Neuronal stem cell (in vitro differentiated cells): ENCODE results near the gene SPTBN5.

Experiments
- DNase-seq: peaks from one replicate; pipeline ENCODE4 v3.0.0-alpha.2; 2013; ENCODE audit warnings: low spot score
- H2AFZ ChIP-seq: one replicate; pipeline ENCODE4 v1.6.1; 2013; ENCODE audit warnings: mild to moderate bottlenecking, low read length, inconsistent platforms
- H2AK5ac ChIP-seq: 2 replicates; pipeline ENCODE4 v1.6.1; 2013; ENCODE audit warnings: low read depth, mild to moderate bottlenecking, inconsistent platforms, low read length, moderate library complexity, mixed read lengths
- H2BK120ac ChIP-seq: 2 replicates; pipeline ENCODE4 v1.6.1; 2013; ENCODE audit warnings: low read depth, mild to moderate bottlenecking, inconsistent platforms, low read length, moderate library complexity, mixed read lengths
- H2BK12ac ChIP-seq: one replicate; pipeline ENCODE4 v1.6.1; 2013; ENCODE audit warnings: low read length, inconsistent platforms
- H2BK15ac ChIP-seq: 2 replicates; pipeline ENCODE4 v1.6.1; 2013; ENCODE audit warnings: mild to moderate bottlenecking, low read length, inconsistent platforms, mixed read lengths
- H2BK5ac ChIP-seq: one replicate; pipeline ENCODE4 v1.6.1; 2013; ENCODE audit warnings: inconsistent platforms, mild to moderate bottlenecking, low read length, moderate library complexity
- H3K14ac ChIP-seq: one replicate; pipeline ENCODE4 v1.6.1; 2013; ENCODE audit warnings: low read length, inconsistent platforms
- H3K18ac ChIP-seq: 2 replicates; pipeline ENCODE4 v1.6.1; 2013; ENCODE audit warnings: low read length, inconsistent platforms
- H3K23ac ChIP-seq: 2 replicates; pipeline ENCODE4 v1.6.1; 2013; ENCODE audit warnings: low read depth, mild to moderate bottlenecking, mixed read lengths, low read length, inconsistent platforms; ENCODE audit not compliant: poor library complexity
- H3K27ac ChIP-seq: replicated peaks from 3 replicates; pipeline ENCODE4 v1.5.1; 2013; ENCODE audit warnings: low read length, inconsistent platforms
- H3K27me3 ChIP-seq, 3 experiments: 2 replicates each; pipeline ENCODE4 v1.6.1; 2013; ENCODE audit warnings: low read length in 3 of 3, mild to moderate bottlenecking in 2 of 3, inconsistent platforms in 1 of 3, low read depth in 1 of 3, mixed read lengths in 1 of 3, moderate library complexity in 1 of 3; ENCODE audit not compliant: control insufficient read depth in 3 of 3, insufficient read depth in 3 of 3
- H3K36me3 ChIP-seq, 2 donors: replicated peaks in 1 of 2; 2 replicates each; pipeline ENCODE4 v1.6.1; 2013; ENCODE audit warnings: low read length in 2 of 2; ENCODE audit not compliant: control insufficient read depth in 2 of 2, insufficient read depth in 2 of 2
- H3K4ac ChIP-seq: 2 replicates; pipeline ENCODE4 v1.6.1; 2013; ENCODE audit warnings: inconsistent platforms, mild to moderate bottlenecking, low read length, moderate library complexity
- H3K4me1 ChIP-seq, 2 donors: 1 replicate in 1 of 2; 2 replicates in 1 of 2; pipeline ENCODE4 v1.6.1; 2013; ENCODE audit warnings: low read length in 2 of 2, low read depth in 1 of 2; ENCODE audit not compliant: control insufficient read depth in 2 of 2, insufficient read depth in 1 of 2
- H3K4me2 ChIP-seq: one replicate; pipeline ENCODE4 v1.6.1; 2013; ENCODE audit warnings: mild to moderate bottlenecking, low read length, inconsistent platforms; ENCODE audit not compliant: insufficient read depth, poor library complexity, severe bottlenecking
- H3K4me3 ChIP-seq, 2 donors: 2 replicates each; pipeline ENCODE4 v1.5.1; 2013; ENCODE audit warnings: low read length in 2 of 2, mild to moderate bottlenecking in 2 of 2, inconsistent platforms in 1 of 2, moderate library complexity in 1 of 2
- H3K79me1 ChIP-seq: one replicate; pipeline ENCODE4 v1.6.1; 2013; ENCODE audit warnings: low read depth, mild to moderate bottlenecking, inconsistent platforms, low read length, moderate library complexity
- H3K9ac ChIP-seq: one replicate; pipeline ENCODE4 v1.6.1; 2013; ENCODE audit warnings: mild to moderate bottlenecking, low read depth, low read length, inconsistent platforms; ENCODE audit not compliant: poor library complexity
- H3K9me3 ChIP-seq, 2 donors: replicated peaks in 1 of 2; 2 replicates each; pipeline versions ENCODE3 to v1.6.1; 2013; ENCODE audit warnings: low read length in 2 of 2, mild to moderate bottlenecking in 2 of 2, inconsistent platforms in 1 of 2, low read depth in 1 of 2, mixed read lengths in 1 of 2, moderate library complexity in 1 of 2; ENCODE audit not compliant: control insufficient read depth in 2 of 2, insufficient read depth in 1 of 2
- H4K8ac ChIP-seq: one replicate; pipeline ENCODE4 v1.6.1; 2013; ENCODE audit warnings: low read depth, mild to moderate bottlenecking, inconsistent platforms, low read length, moderate library complexity
- H4K91ac ChIP-seq: one replicate; pipeline ENCODE4 v1.6.1; 2013; ENCODE audit warnings: low read length, low read depth, mild to moderate bottlenecking, inconsistent platforms; ENCODE audit not compliant: poor library complexity
- WGBS, 2 donors: extraction: QIAGEN DNeasy Blood & Tissue Kit; methylation state at CpG; one replicate each; pipeline ENCODE4 v1.1.7; 2013; ENCODE audit warnings: missing lambda C conversion rate in 2 of 2, mixed read lengths in 1 of 2; ENCODE audit not compliant: insufficient read length in 2 of 2, insufficient replicate concordance in 1 of 2; ENCODE audit errors: extremely low coverage in 2 of 2; 5-methylcytosine and 5-hydroxymethylcytosine counted together

The SPTBN5 gene

GRCh38 chr15:41822471-41822870 is 71.4 kb downstream of the SPTBN5 start:
- H3K79me1 ChIP-seq, result no peaks in the 10 kb centered on the region
- H3K27ac ChIP-seq, result no peak overlapping the region
- H3K4ac ChIP-seq, result no peak overlapping the region
- no peak overlapping the region for H3K4me3 ChIP-seq
- no CpG with 5 or more reads among the region's 6 CpGs for WGBS, 2 donors
- no peak overlapping the region for H4K91ac ChIP-seq
- no peak overlapping the region for H2AFZ ChIP-seq
- no peak overlapping the region for H2BK5ac ChIP-seq
- H3K9ac ChIP-seq, result no peak overlapping the region
- no peak for DNase-seq
- H3K14ac ChIP-seq, result no peak overlapping the region
- no peak overlapping the region for H2BK120ac ChIP-seq
- H3K4me1 ChIP-seq, result peaks cover 0 to 1% of the 10 kb centered on the region in 2 donors
- H3K4me2 ChIP-seq, result no peak overlapping the region
- no peak overlapping the region for H3K18ac ChIP-seq
- peaks cover 28 to 75% of the 10 kb centered on the region in 2 donors for H3K36me3 ChIP-seq
- no peaks in the 10 kb centered on the region for H3K9me3 ChIP-seq
- H3K27me3 ChIP-seq, result no peaks in the 10 kb centered on the region
- no peak overlapping the region for H2BK15ac ChIP-seq
- no peak overlapping the region for H2AK5ac ChIP-seq
- peak overlapping the region; percentile 49 for H3K23ac ChIP-seq
- H2BK12ac ChIP-seq, result no peak overlapping the region
- H4K8ac ChIP-seq, result no peak overlapping the region

GRCh38 chr15:41821831-41822230 is 72.0 kb downstream of the SPTBN5 start:
- no peak for DNase-seq
- no CpG with 5 or more reads among the region's 4 CpGs for WGBS, 2 donors
- Histone ChIP-seq H2BK5ac (no peak overlapping the region), H2BK12ac (no peak overlapping the region), H3K79me1 (no peaks in the 10 kb centered on the region), H3K4me2 (no peak overlapping the region), H3K9ac (no peak overlapping the region), H3K18ac (no peak overlapping the region), H2AK5ac (no peak overlapping the region), H3K4ac (no peak overlapping the region), H3K27ac (no peak overlapping the region), H3K36me3 (peaks cover 29 to 81% of the 10 kb centered on the region in 2 donors), H3K27me3 (no peaks in the 10 kb centered on the region), H2BK120ac (no peak overlapping the region), H3K9me3 (no peaks in the 10 kb centered on the region), H4K91ac (no peak overlapping the region), H3K14ac (no peak overlapping the region), H3K4me3 (no peak overlapping the region), H2BK15ac (no peak overlapping the region), H4K8ac (no peak overlapping the region), H3K23ac (no peak overlapping the region), H2AFZ (no peak overlapping the region), H3K4me1 (peaks cover 0 to 1% of the 10 kb centered on the region in 2 donors)

- WGBS, 2 donors, result no CpG with 5 or more reads among the region's 6 CpGs
- H3K79me1 ChIP-seq, result no peaks in the 10 kb centered on the region
- peaks cover 29 to 83% of the 10 kb centered on the region in 2 donors for H3K36me3 ChIP-seq
Observed at GRCh38 chr15:41820791-41821423, 72.9 kb downstream of the SPTBN5 start.

GRCh38 chr15:41819455-41820050 is 74.3 kb downstream of the SPTBN5 start:
- Histone ChIP-seq H3K9ac (no peak overlapping the region), H4K91ac (no peak overlapping the region), H3K4me1 (no peaks in the 10 kb centered on the region), H2AK5ac (no peak overlapping the region), H3K4me2 (no peak overlapping the region), H3K18ac (no peak overlapping the region), H3K23ac (no peak overlapping the region), H4K8ac (no peak overlapping the region), H2BK12ac (no peak overlapping the region), H3K27ac (no peak overlapping the region), H3K27me3 (no peaks in the 10 kb centered on the region), H3K79me1 (no peaks in the 10 kb centered on the region), H2BK5ac (no peak overlapping the region), H3K36me3 (peaks cover 29 to 92% of the 10 kb centered on the region in 2 donors), H2BK120ac (no peak overlapping the region), H2AFZ (no peak overlapping the region), H3K4me3 (no peak overlapping the region), H2BK15ac (no peak overlapping the region), H3K14ac (no peak overlapping the region), H3K9me3 (no peaks in the 10 kb centered on the region), H3K4ac (no peak overlapping the region)
- DNase-seq, result no peak
- WGBS, 2 donors, result no CpG with 5 or more reads among the region's 9 CpGs

More at GRCh38 chr15:41820791-41821423, 72.9 kb downstream of the SPTBN5 start:
- Histone ChIP-seq H3K14ac (no peak overlapping the region), H3K9ac (no peak overlapping the region), H4K91ac (no peak overlapping the region), H3K4me2 (no peak overlapping the region), H3K4ac (no peak overlapping the region), H3K4me1 (peaks cover 0 to under 1% of the 10 kb centered on the region in 2 donors), H2AFZ (no peak overlapping the region), H2BK15ac (no peak overlapping the region), H2BK120ac (no peak overlapping the region), H3K27me3 (no peaks in the 10 kb centered on the region), H2BK12ac (no peak overlapping the region), H3K27ac (no peak overlapping the region), H2AK5ac (no peak overlapping the region), H3K9me3 (no peaks in the 10 kb centered on the region), H4K8ac (no peak overlapping the region), H3K4me3 (no peak overlapping the region), H2BK5ac (no peak overlapping the region), H3K23ac (no peak overlapping the region), H3K18ac (no peak overlapping the region)
- no peak for DNase-seq
